Stimulated activated CD4-positive, alpha-beta T cell treated with anti-CD3 and anti-CD28 coated beads, Interleukin-4, amount 100 ng/mL, for 48 hours (primary cell): Measurements from ENCODE around the gene NUAK1.

Experiments
- DNase-seq, 2 donors: peaks; one replicate each; pipeline ENCODE4 v3.0.0-alpha.2; 2020; ENCODE audit warnings: low read depth in 2 of 2

NUAK1 gene

GRCh38 chr12:106130474-106131113 is 8.2 kb downstream of the NUAK1 start:
- no peak for DNase-seq

- DNase-seq: no peak
Observed at GRCh38 chr12:106128585-106129328, 10.0 kb downstream of the NUAK1 start.

- no peak for DNase-seq
Observed at GRCh38 chr12:106127338-106128126, 11.2 kb downstream of the NUAK1 start.

GRCh38 chr12:106126441-106127337 is 12.1 kb downstream of the NUAK1 start:
- no peak for DNase-seq

- DNase-seq: no peak
Observed at GRCh38 chr12:106125351-106126095, 13.2 kb downstream of the NUAK1 start.

- no peak for DNase-seq
Observed at GRCh38 chr12:106123551-106124081, 15.1 kb downstream of the NUAK1 start.

- DNase-seq: no peak
Observed at GRCh38 chr12:106123110-106123509, 15.6 kb downstream of the NUAK1 start.

GRCh38 chr12:106122004-106122403 is 16.8 kb downstream of the NUAK1 start:
- no peak for DNase-seq

GRCh38 chr12:106120519-106121105 is 18.1 kb downstream of the NUAK1 start:
- no peak for DNase-seq

GRCh38 chr12:106119301-106119700 is 19.5 kb downstream of the NUAK1 start:
- DNase-seq: no peak

- DNase-seq: no peak
Observed at GRCh38 chr12:106118381-106119130, 20.2 kb downstream of the NUAK1 start.

GRCh38 chr12:106115440-106115839 is 23.3 kb downstream of the NUAK1 start:
- no peak for DNase-seq

GRCh38 chr12:106114447-106115068 is 24.2 kb downstream of the NUAK1 start:
- no peak for DNase-seq

GRCh38 chr12:106113824-106114446 is 24.8 kb downstream of the NUAK1 start:
- DNase-seq: no peak

GRCh38 chr12:106113446-106113823 is 25.3 kb downstream of the NUAK1 start:
- DNase-seq: no peak

- no peak for DNase-seq
Observed at GRCh38 chr12:106113042-106113441, 25.7 kb downstream of the NUAK1 start.

- DNase-seq: no peak
Observed at GRCh38 chr12:106112145-106112821, 26.5 kb downstream of the NUAK1 start.
